Thoracic aorta (tissue), 2 donors: ENCODE results near the gene PTPN21. TPM values are rescaled to one million over a fixed set of nuclear protein-coding genes. Genes with fewer than 3 reads are reported as not detected.

Source experiments
- ATAC-seq: fragments of 150-250 bp; one replicate; pipeline ENCODE4 v1.8.0; 2017; ENCODE audit warnings: low read depth; ENCODE audit not compliant: insufficient number of reproducible peaks, low FRiP score
- DNase-seq: peaks from one replicate; pipeline ENCODE4 v3.0.0-alpha.2; 2020; ENCODE audit warnings: low spot score
- H3K27ac ChIP-seq, 2 donors: fragments of 200-600 bp; sonication (generic); 1 replicate in 1 of 2; 2 replicates in 1 of 2; pipeline ENCODE4 v1.5.1; 2016; ENCODE audit warnings: mild to moderate bottlenecking in 2 of 2, moderate library complexity in 2 of 2
- H3K27me3 ChIP-seq: fragments of 200-600 bp; sonication (generic); replicated peaks from 2 replicates; pipeline ENCODE4 v1.6.0; 2016; ENCODE audit warnings: mild to moderate bottlenecking; ENCODE audit not compliant: insufficient read depth
- H3K36me3 ChIP-seq: fragments of 200-600 bp; sonication (generic); one replicate; pipeline ENCODE4 v1.5.1; 2016
- H3K4me1 ChIP-seq, 2 donors: fragments of 200-600 bp; sonication (generic); 1 replicate in 1 of 2; 2 replicates in 1 of 2; pipeline versions ENCODE4 v1.5.1 to v1.6.0; 2016; ENCODE audit warnings: low read depth in 2 of 2, mild to moderate bottlenecking in 1 of 2; ENCODE audit not compliant: control insufficient read depth in 1 of 2
- H3K4me3 ChIP-seq: fragments of 200-600 bp; sonication (generic); 2 replicates; pipeline ENCODE4 v1.5.1; 2016; ENCODE audit warnings: mild to moderate bottlenecking
- H3K9me3 ChIP-seq: fragments of 200-600 bp; sonication (generic); 2 replicates; pipeline ENCODE4 v1.5.1; 2016
- total RNA-seq, 2 donors: library from RNA; depleted of rRNA; stranded (reverse); fragments of >200 nt; gene quantifications; one replicate each; pipeline versions ENCODE4 v1.1.0 to v1.2.3, GENCODE V29; 2016
- TF ChIP-seq, protein P1 (sequence below): fragments of 200-600 bp; sonication (generic); IDR thresholded peaks from one replicate; pipeline ENCODE4 v1.5.1; 2019; ENCODE audit warnings: antibody characterized with exemption

Gene PTPN21
- total RNA-seq, 2 donors from 2014 or later, result 32.5 to 38.6 TPM

DNA sequence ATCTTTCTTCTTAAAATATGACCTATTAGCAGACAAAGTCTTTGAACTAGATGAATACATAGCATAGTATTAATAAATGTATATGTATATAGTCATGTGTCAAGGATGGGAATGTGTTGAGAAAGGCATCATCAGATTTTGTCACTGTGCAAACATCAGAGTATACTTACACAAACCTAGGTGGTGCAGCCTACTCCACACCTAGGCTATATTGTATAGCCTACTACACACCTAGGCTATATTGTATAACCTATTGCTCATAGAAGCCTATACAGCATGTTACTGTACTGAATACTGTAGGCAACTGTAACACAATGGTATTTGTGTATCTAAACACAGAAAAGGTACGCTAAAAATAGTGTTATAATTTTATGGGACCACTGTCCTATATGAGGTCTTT lies 47.6 kb downstream of the PTPN21 start:
- ATAC-seq, result no peak
- H3K9me3 ChIP-seq, result no peaks in the 10 kb centered on the region

DNA sequence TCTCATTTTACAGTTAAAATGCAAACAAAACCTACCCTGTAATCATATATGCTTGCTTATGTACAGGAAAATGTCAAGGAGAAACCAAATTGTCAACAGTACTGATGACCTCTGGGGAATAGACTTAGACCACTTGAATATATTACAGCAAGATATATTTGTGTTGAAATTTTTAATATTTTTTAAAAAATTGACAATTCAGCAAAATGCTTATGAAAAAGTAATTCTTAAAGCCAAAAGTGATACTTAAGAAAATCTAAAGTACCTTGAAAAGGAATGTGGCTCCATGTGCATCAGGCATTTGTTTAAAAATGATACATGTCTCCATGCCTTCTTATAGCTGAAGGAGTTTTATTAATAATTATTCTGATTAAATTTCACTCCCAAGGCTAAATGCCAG lies 49.2 kb downstream of the PTPN21 start:
- no peak overlapping the region for H3K4me3 ChIP-seq
- DNase-seq (no peak), ATAC-seq (no peak)
- no peaks in the 10 kb centered on the region for H3K4me1 ChIP-seq
- H3K36me3 ChIP-seq, result peaks cover 29% of the 10 kb centered on the region
- H3K27me3 ChIP-seq, result no peaks in the 10 kb centered on the region
- H3K9me3 ChIP-seq, result no peaks in the 10 kb centered on the region
- no peak overlapping the region for H3K27ac ChIP-seq
- TF ChIP-seq, protein P1, sequence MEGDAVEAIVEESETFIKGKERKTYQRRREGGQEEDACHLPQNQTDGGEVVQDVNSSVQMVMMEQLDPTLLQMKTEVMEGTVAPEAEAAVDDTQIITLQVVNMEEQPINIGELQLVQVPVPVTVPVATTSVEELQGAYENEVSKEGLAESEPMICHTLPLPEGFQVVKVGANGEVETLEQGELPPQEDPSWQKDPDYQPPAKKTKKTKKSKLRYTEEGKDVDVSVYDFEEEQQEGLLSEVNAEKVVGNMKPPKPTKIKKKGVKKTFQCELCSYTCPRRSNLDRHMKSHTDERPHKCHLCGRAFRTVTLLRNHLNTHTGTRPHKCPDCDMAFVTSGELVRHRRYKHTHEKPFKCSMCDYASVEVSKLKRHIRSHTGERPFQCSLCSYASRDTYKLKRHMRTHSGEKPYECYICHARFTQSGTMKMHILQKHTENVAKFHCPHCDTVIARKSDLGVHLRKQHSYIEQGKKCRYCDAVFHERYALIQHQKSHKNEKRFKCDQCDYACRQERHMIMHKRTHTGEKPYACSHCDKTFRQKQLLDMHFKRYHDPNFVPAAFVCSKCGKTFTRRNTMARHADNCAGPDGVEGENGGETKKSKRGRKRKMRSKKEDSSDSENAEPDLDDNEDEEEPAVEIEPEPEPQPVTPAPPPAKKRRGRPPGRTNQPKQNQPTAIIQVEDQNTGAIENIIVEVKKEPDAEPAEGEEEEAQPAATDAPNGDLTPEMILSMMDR, result no peak

More for the DNA sequence above, 47.6 kb downstream of the PTPN21 start:
- TF ChIP-seq, protein P1, result no peak
- no peaks in the 10 kb centered on the region for H3K27me3 ChIP-seq
- no peak for DNase-seq
- peaks cover 17% of the 10 kb centered on the region for H3K36me3 ChIP-seq
- no peak overlapping the region for H3K4me3 ChIP-seq
- no peak overlapping the region for H3K27ac ChIP-seq
- H3K4me1 ChIP-seq, result no peaks in the 10 kb centered on the region

GRCh38 chr14:88504602-88505001 lies 50.2 kb downstream of the PTPN21 start:
- Histone ChIP-seq H3K27me3 (no peaks in the 10 kb centered on the region), H3K36me3 (peaks cover 29% of the 10 kb centered on the region), H3K9me3 (no peaks in the 10 kb centered on the region), H3K4me3 (no peak overlapping the region), H3K4me1 (no peaks in the 10 kb centered on the region), H3K27ac (no peak overlapping the region)
- TF ChIP-seq, protein P1, result no peak
- DNase-seq (no peak), ATAC-seq (no peak)

DNA sequence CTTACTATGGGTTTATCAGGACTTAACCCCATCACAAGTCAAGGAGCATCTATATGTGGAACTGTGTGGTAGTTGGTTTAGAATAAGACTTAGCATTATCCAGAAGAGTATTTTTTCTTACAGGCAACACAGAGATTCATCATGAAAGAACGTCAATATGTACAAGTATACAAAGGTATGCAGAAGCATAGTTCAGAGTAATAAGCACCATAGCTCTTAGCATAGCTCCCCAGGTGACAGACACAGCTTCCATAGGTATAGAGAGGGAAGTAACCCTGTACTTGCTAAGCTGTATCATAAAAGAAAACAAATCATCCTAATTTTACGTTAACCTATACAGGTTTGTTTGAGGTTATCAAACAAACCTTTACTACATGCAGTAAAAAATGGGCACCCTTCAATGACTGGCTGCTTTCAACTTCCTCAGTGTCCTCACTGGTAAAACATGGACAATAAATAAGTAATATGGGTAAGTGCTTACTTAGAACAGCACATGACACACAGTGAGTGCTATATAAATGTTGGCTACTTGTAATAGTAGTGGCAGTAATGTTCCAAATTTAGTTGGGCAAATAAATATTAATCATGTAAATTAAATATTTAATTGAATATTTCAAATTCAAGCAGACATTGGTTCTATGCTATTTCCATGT lies 50.9 kb downstream of the PTPN21 start:
- H3K4me3 ChIP-seq, result no peak overlapping the region
- H3K9me3 ChIP-seq, result no peaks in the 10 kb centered on the region
- no peaks in the 10 kb centered on the region for H3K27me3 ChIP-seq
- peaks cover 34% of the 10 kb centered on the region for H3K36me3 ChIP-seq
- no peak overlapping the region for H3K27ac ChIP-seq
- TF ChIP-seq, protein P1, result no peak
- no peak for ATAC-seq
- no peaks in the 10 kb centered on the region for H3K4me1 ChIP-seq
- no peak for DNase-seq

DNA sequence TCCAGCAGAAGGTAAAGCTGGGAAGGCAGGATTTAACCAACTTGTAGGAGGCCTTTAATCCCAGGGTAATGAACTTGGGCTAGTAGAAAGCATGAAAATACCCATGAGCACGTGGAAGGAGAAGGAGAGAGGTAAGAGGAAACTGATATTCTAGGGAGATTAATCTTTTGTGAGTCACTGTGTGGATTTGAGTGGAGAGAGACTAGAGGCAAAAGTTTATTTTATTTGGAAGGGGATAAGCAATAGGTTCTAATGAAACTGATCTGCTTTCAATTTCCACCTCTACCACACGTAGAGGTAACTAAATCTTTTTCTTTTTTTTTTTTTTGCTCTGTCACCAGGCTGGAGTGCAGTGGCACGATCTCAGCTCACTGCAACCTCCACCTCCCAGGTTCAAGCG lies 52.1 kb downstream of the PTPN21 start:
- Histone ChIP-seq H3K27me3 (no peaks in the 10 kb centered on the region), H3K36me3 (peaks cover 34% of the 10 kb centered on the region), H3K4me3 (no peak overlapping the region), H3K9me3 (no peaks in the 10 kb centered on the region), H3K27ac (no peak overlapping the region), H3K4me1 (no peaks in the 10 kb centered on the region)
- no peak for ATAC-seq
- no peak for DNase-seq
- TF ChIP-seq, protein P1, result no peak
